Adipose tissue (tissue), 3 donors: ENCODE measurements around the gene SF1. TPM values are rescaled to one million over a fixed set of nuclear protein-coding genes. Genes with fewer than 3 reads are reported as not detected.

ENCODE experiments used
- H3K27ac ChIP-seq: one replicate; pipeline ENCODE4 v1.5.1; 2013; ENCODE audit warnings: low read depth, low read length
- WGBS, 3 donors: extraction: QIAGEN DNeasy Blood & Tissue Kit; methylation state at CpG; one replicate each; pipeline ENCODE4 v1.1.7; 2013; 5-methylcytosine and 5-hydroxymethylcytosine counted together
- polyA plus RNA-seq, 3 donors: library from polyadenylated mRNA; stranded (reverse); fragments of 200-250 nt; gene quantifications; one replicate each; pipeline ENCODE4 v1.2.3, GENCODE V29; 2013
- donor health status: healthy with polysubstance abuse.
- donor health status: Bipolar disorder and iron deficiency.
- donor health status: healthy.

The SF1 gene
- polyA plus RNA-seq, 3 donors = 51.6 to 156 (median 124) TPM

DNA sequence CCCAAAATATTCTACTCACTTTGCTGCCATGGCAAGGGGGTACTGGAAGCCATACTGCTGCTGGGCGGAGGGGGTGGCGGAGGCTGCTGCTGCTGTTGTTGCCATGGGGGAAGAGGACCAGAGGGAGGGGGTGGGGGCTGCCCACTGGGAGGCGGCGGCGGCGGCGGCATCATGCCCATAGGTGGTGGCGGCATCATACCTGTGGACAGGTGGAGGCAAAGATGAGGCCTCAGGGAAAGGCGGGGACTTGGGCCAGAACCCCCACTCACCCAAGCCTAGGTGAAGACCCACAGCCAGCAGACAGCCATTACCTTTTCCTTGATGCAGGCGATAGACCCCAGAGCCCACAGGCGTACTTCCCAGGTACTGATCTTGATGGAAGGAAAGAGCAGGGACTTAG is 11.5 kb downstream of the SF1 start:
- 95 to 97% (median 96%) methylated on average over 11 of the region's 11 CpGs for WGBS, 3 donors
- H3K27ac ChIP-seq = no peak overlapping the region

DNA sequence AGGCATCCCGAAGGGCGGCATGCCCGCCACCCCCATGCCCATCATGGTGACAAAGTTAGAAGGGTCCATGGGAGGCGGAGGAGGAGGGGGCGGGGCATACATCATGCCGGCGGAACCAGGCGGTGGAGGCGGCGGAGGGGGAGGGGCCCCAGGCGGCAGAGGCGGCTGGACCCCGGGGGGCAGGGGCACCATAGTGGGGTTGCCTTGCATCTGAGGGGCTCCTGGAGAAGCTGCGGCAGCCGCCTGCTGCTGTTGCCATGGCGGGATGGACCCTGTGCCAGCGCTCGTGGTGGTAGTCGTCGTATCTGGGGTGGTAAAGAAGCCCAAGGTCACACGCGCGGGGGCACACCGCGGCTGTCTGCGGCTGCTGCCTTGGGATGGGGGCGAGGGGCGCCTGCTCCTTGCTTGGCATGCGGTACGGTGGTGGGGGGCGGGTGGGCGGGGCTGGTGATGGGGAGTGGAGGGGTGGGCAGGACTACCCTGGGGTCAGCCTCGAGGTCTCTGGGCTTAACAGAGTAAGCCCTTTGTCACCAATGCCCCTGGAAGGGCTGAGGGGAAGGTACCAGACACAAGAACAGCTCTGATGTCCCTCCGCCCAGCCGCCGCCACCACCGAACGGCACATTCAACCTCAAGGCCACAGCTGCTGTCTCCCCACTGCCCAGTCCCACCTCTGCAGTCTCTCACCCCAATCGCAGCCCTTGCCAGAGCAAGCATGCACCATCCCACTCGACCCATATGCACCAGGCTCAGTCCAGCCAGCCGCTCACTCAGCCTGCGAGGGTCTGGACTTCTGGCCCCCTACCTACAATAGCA is 12.3 kb downstream of the SF1 start:
- 85 to 90% (median 89%) methylated on average over 31 to 42 of the region's 42 CpGs for WGBS, 3 donors
- H3K27ac ChIP-seq = no peak overlapping the region

DNA sequence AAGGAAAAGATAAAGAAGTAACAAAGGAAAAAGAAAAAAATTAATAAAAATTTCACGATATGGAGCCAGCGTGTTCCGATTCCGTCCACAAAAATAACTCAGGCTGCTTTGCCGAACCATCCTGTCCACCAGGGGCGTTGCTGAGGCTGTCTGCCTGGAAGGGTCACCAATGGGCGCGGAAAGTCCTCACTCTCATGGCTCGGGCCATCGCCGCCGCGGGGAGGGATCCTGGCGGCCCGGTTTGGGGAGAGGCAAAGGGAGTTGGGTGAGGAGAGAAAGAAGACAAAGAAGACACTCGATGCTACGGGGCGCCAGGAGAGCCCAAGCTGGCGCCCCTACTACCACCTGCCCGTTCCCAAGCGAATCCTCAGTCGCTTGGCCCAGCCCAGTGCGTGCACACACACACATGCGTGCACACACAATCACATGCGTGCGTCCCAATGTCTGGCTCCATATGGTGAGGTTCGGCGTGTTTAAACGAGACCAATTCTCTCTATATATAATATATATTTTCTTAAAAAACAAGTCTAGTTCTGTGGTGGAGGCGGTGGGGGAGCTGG is 13.0 kb downstream of the SF1 start:
- 89 to 91% (median 89%) methylated on average over 30 of the region's 30 CpGs for WGBS, 3 donors
- H3K27ac ChIP-seq = no peak overlapping the region

DNA sequence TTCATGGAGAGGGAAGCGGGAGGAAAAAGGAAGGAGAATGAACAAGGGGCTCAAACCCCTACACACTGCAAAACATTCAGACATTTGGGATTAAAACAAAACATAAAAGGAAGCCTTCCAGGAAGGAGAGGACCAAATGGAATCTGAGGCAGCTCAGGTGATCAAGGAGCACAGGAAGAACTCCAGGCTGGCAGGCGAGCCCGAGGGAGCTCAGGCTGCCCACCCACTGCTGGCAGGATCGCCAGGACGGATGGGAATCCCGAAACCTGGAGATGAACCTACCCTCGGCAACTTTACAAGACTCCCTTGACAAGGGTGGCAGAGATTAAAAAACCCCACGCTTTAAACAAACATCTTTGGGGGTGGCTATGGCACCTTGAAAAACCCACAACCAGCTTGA is 13.6 kb downstream of the SF1 start:
- H3K27ac ChIP-seq = no peak overlapping the region
- WGBS, 3 donors = 84 to 87% (median 85%) methylated on average over 8 of the region's 8 CpGs

DNA sequence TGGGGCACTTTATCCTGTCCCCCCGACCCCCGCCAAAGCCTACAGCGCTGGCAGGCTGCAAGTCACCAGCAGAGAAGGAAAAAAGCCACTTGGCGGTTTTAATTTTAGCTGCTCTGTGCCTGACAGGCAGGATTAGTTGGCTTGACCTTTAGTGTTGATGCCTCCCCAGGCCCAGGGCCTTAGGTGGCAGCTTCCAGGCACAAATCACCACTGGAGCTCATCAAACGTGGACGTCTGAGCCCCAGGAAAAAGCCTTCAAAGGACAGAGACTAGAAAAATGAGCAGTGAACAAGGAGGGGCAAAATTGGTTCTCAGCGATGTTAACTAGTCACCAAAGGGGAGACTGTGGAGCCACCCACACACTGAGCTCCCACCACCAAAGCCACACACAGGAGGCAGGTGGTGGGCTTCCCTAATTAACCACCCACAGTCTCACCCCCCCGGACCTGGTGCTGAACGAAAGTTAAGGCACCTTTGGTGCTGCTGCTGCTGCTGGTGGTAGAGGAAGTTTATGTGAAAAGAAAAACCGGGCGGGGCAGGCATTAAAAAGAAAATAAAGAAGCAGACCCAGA is 14.2 kb downstream of the SF1 start:
- no peak overlapping the region for H3K27ac ChIP-seq
- 59 to 76% (median 64%) methylated on average over 11 of the region's 11 CpGs for WGBS, 3 donors

DNA sequence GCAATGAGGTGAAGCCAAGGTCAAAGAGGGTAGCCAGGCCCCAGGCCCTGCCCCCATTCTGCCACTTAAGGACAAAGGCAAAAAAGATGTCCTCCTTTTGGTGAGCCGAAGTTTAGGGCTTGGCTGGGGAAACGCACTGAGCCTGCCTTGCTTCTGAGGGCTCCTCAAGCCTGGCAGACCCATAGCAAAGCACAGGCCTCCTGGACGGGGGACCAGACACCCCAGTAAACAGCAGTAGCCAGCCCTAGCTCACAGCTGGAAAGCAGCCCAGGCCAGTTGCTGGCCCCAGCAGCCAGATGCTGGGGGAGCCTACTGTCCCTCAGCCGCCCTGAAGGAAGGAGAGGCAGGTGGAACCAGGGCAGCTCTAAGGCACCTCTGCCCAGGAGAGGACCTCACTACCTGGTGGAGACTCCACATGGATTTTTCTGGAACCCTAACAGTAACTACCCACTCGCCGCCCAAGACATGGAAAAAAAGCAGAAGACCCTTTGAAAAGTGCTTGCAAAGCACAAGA is 14.8 kb downstream of the SF1 start:
- 64 to 75% (median 71%) methylated on average over 6 of the region's 6 CpGs for WGBS, 3 donors
- H3K27ac ChIP-seq = no peak overlapping the region

DNA sequence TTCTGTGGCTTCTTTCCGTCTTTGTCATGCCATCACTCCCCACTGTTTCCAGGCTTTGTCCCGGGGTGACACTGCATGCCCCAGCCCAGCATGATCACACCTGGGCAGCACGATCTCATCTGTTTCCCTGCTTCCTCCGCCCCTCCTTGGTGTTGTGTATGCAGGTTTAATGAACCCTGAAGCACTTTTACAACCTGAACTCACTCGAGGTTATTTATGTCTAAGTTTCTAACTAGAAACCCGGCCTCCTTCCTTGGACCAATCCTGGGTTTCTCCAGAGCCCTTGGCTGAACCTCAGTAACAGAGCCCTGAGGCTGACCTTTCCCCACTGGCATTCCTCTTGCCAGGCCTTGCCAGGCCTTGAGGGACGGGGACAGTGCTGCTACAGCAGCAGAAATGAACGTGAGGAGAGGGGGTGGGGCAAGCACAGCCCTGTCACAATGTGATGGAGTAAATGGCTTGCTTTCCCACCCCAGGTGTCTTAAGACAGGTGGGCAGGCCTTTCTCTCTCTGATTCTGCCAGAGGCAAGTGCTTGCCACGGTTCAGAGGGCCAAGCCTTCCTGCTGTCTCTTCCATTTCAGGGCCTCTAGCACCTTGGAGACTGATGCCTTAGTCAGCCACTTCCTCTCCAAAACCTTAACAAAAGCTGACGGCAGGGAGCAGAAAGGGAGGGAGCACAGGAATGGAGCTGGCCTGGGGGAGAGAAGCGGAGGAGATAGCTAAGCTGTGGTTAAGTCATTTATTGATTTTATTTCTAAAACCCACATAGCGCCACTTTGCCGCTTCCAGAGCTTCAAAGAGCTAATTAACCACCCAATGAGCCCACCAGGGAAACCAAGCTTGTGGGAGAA is 15.4 kb downstream of the SF1 start:
- no peak overlapping the region for H3K27ac ChIP-seq
- WGBS, 3 donors = 53 to 60% (median 53%) methylated on average over 13 of the region's 13 CpGs

DNA sequence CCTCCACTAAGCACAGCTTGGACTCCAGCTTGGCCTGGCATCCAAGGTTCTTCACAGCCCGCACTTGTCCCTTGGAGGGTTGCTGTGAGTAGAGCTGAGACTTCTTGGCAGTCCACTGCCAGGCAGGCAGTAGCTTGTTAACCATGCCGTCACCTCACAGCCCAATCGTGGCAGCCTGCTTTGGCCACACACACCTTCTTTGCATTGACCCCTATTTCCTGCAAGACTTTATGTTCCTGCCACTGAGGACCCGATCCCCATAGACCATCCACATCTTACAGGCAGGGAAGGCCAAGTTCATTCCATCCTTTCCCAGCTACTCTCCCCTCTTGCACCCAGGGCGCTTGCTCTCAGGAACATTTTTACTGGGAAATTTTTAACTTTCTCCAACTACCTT is 16.1 kb downstream of the SF1 start:
- 71 to 77% (median 74%) methylated on average over 5 of the region's 5 CpGs for WGBS, 3 donors
- H3K27ac ChIP-seq = no peak overlapping the region

DNA sequence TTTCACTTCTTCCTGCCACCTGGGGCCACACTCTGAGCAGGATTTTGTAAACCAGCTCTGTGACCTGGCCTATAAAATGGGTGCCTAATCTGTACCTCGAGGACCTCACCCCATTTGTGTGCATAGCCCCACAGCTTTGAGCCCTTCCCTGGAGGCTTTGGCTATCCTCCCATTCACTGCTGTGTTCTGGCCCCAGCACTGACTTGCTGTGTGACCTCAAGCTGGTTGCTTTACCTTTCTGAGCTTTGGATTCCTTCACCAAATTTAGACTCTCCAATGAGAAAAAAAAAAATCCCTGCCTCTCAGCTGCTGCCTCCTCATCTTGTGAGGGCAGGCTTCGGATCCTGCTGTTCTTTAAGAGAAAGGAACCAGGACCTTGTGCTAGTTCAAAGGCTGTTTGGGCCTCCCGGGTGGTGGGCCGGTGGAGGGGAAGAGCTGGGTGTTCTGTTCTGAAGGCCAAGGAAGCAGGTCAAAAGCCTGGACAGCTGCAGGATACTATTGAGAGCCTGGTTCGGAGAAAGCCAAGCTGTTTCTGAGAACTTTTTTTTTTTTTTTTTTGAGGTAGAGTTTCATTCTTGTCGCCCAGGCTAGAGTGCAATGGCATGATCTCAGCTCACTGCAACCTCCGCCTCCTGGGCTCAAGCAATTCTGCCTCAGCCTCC is 17.5 kb downstream of the SF1 start:
- 58 to 73% (median 69%) methylated on average over 7 of the region's 7 CpGs for WGBS, 3 donors
- H3K27ac ChIP-seq = no peak overlapping the region

DNA sequence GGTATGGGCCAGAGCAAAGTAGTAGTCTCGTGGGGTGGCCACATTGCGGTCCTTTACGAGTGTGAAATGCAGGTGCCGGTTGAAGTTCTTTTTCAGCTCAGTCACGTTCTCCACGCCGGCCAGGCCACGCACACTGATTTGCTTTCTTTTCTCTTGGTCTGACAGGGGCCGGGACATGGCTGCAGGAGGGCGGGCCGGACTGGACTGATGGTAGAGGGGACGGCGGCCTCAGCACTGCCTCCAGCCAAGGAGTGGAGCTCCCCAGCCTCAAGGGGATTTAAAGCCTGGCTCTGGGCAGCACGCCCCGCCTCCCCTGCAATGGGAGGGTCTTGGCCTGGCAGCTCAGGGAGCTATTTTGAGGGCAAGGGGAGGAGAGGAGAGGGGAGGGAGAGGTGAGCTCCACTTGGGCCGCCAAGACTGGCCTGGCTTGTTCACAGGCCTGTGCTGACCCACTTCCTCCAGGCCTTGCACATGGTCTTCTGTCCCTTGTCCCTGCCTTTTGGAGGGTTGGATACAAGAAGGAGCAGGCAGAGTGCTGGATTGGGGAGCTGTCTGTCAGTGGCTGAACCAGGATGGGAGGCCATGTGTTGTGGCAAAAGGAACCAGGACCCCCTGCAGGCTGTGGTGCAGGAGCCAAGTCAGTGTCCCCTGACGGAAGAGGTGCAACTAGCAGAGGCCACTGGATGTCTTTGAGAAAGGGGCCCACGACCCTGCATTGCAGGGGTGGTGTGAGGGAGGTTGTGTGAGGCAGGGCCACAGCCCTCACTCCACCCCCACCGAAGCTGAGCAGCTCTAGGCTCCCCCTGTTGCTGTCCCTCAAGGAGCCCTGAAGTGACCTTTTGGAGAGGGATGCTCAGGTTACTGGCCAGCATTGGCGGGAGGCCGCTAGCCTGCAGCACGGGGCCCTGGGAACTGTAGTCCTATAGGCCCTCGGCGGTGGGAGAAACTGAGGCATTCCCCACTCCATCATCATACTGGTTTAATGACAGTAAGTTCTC is 18.3 kb downstream of the SF1 start, which contains the start of gene PYGM:
TSS of gene PYGM (minus strand) at position 253 of the 998 bp plus-strand sequence. CDS start at position 177, 76 bp downstream.
- 48 to 66% (median 56%) methylated on average over 23 to 24 of the region's 24 CpGs for WGBS, 3 donors
- no peak within 1 kb of the TSS for H3K27ac ChIP-seq

DNA sequence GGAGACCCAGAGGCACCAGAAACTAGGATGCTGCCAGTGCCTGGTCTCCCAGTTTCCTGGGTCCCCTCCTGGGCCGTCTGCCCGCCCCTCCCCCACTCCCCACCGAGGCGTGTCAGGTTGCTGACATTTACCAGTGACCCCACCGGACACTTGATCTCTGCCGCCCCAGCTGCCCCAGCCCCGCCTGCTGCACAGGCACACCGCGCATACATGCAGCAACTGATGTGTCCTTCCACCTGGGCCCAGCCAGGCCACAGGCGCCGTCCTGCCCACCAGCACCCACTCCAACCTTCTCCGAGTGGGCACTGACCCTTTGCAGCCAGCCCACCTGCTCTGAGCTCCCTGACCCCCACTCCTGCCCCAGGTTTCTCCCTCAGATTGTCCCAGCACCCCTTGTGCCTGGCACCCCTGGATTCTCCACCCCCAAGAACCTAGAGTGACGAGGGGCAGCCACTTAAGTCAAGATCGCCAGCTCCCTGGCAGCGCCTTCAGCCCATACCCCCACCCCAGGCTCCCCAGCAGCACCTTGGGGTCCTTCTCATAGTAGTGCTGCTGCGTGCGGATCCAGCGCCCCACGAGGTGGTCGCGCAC is 19.1 kb downstream of the SF1 start:
- H3K27ac ChIP-seq = no peak overlapping the region
- WGBS, 3 donors = 68 to 69% (median 68%) methylated on average over 21 of the region's 21 CpGs

DNA sequence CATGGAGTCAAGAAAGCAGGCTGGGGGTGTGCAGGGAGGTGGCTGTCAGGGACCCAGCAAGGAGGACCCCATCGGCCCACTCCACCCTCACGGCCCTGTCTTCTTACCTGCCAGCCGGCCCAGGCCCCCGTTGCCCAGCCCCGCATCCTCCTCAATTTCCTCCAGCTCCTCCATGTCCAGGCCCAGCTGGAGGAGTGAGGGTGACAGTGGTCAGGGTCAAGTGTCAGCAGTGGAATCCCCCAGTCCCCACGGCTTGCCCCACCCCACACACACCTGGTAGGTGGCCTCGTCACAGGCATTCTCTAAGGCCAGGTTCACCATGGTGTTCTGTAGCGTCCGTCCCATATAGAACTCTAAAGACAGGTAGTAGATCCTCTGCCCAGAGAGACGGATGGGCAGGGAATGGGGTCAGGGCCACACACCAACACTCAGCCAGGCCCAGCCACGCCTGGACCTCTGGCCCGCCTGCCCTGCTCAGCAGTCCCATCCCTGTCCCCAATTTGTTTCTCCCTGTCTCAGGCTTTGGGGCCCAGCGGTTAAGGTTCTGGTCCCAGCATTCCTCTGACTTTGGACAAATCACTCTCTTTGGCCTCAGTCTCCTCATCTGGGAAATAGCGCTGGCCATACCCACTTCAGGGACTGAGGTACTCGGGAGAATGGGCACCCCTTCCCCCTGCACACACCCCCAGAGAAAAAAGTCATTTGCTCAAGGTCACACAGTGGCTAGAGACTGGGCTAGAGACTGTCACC is 19.8 kb downstream of the SF1 start:
- 87 to 92% (median 90%) methylated on average over 14 to 15 of the region's 15 CpGs for WGBS, 3 donors
- no peak overlapping the region for H3K27ac ChIP-seq

DNA sequence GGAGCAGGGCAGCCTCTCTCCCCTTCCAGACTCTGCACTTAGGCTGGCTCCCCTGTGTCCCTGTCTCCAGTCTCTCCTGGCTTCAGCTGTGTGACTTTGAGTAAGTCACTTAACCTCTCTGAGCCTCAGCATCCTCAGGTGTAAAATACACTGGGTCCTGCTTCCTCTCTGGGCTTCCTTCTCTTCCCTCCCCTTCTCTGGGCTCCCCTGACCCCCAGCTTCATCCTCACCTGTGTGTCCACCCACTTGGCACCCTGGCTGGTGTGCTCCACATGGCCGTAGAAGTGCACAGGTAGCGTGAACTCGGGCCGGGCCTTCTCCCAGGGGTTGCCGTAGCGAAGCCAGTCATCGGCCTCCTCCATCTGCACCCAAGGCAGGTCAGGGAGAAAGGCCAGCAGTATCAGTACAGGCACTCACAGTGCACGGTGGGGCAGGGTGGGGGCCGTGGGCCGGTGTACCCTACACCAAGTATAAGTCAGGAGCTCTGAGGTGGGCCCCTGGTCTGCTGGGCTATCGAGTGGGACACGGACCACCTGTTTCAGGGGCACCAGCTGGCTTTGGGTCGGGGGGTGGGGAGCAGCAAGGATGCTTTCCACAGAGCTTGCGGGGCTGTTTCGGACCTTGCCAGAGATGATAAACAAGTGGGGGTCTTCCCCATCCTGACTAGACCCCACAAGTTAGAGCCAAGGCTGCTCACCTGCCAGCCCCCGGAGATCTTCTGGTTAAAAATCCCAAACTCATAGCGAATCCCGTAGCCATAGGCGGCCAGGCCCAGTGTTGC is 20.6 kb downstream of the SF1 start:
- WGBS, 3 donors = 87% methylated on average over 19 of the region's 19 CpGs
- H3K27ac ChIP-seq = no peak overlapping the region

DNA sequence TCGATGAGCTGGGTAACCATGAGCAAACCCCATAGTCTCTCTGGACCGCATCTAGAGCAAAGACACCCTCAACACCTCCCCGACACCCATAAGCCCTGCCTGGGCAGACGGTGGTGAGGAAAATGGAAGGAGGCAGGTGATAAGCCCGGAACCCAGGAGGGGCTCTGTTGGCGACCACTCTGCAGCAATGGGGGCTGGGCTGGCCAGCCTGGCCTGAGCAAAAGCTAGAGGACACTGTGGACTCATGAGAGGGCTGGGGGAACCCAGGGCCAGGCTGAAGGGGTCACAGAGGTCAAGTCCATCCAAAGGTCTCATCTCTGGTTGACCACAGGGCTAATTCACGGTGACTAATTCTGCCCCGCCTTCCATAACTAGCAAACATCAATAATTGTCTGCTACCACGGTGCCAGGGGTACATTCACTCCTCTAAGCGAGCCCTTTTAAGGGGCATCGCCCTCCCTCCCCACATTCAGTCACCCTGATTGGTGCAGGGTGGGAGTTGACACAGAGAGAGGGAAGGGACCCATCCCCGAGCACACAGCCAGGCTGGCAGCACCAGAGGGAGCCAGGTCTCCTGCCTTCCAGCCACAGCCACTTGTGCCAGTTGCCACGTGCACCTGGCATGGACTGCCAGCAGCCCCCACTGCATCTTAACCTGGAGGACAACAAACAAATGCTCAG is 22.5 kb downstream of the SF1 start:
- 84 to 91% (median 90%) methylated on average over 13 of the region's 13 CpGs for WGBS, 3 donors
- H3K27ac ChIP-seq = no peak overlapping the region
